Fibroblast of villous mesenchyme (primary cell): ENCODE measurements around the gene PLCXD3. TPM values are rescaled to one million over a fixed set of nuclear protein-coding genes. Genes with fewer than 3 reads are reported as not detected.

Experiments
- DNase-seq: peaks from one replicate; pipeline ENCODE4 v3.0.0-alpha.2; 2010; ENCODE audit warnings: low read depth
- H3K4me3 ChIP-seq: 2 replicates; pipeline ENCODE4 v1.5.1; 2011; ENCODE audit warnings: low read depth, mild to moderate bottlenecking, low read length
- total RNA-seq: library from RNA; depleted of rRNA; stranded (reverse); fragments of >200 nt; gene quantifications from 2 replicates; pipeline ENCODE4 v1.2.3, GENCODE V29; 2012
- TF ChIP-seq, protein P1 (sequence below): IDR thresholded peaks from 2 replicates; pipeline ENCODE4 v1.5.1; 2012; ENCODE audit warnings: low read depth, mild to moderate bottlenecking, low read length; ENCODE audit not compliant: insufficient read depth

Gene PLCXD3
- total RNA-seq, 1 donor = 0.43 TPM

DNA sequence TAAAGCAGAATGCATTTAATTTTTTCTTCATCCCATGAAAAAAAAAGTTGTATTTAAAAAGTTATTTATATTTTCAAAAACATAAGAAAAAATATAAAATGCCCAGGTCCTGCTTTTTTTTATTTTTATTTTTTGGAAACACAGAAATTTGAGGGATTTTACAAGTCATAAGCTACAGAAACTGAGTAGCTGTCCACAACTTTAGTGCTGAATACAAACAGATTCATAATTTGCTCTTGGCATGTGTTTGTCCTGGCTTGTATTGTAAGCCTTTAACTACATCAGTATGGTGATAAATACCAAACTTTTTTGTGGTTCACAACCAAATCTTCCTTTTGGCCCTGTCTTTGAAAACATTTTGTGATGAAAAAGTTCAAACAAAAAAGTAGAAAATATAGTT, 7.5 kb upstream of the PLCXD3 start:
- TF ChIP-seq, protein P1, sequence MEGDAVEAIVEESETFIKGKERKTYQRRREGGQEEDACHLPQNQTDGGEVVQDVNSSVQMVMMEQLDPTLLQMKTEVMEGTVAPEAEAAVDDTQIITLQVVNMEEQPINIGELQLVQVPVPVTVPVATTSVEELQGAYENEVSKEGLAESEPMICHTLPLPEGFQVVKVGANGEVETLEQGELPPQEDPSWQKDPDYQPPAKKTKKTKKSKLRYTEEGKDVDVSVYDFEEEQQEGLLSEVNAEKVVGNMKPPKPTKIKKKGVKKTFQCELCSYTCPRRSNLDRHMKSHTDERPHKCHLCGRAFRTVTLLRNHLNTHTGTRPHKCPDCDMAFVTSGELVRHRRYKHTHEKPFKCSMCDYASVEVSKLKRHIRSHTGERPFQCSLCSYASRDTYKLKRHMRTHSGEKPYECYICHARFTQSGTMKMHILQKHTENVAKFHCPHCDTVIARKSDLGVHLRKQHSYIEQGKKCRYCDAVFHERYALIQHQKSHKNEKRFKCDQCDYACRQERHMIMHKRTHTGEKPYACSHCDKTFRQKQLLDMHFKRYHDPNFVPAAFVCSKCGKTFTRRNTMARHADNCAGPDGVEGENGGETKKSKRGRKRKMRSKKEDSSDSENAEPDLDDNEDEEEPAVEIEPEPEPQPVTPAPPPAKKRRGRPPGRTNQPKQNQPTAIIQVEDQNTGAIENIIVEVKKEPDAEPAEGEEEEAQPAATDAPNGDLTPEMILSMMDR = no peak
- DNase-seq = peak; percentile 27
- no peak overlapping the region for H3K4me3 ChIP-seq

DNA sequence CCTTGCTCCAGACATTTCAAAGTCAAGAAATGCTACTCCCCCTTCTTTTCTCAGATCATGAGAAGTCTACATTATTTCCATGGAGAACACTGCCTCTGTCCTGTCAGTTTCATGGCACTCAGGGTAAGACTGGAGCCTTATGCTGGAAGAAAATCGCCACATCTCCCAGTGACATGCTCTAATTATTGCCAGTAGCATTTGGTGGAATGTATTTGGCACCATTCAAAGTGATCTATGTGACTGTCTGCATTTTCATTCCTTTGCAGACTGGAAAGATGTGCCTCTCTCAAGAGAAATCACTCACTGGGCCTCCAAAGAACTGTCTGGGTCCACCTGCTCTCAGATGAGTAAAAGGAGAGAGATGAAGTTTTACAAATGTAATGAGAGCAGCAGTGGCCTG, 840 bp upstream of the PLCXD3 start:
- DNase-seq = no peak
- TF ChIP-seq, protein P1 = no peak
- H3K4me3 ChIP-seq = no peak overlapping the region

DNA sequence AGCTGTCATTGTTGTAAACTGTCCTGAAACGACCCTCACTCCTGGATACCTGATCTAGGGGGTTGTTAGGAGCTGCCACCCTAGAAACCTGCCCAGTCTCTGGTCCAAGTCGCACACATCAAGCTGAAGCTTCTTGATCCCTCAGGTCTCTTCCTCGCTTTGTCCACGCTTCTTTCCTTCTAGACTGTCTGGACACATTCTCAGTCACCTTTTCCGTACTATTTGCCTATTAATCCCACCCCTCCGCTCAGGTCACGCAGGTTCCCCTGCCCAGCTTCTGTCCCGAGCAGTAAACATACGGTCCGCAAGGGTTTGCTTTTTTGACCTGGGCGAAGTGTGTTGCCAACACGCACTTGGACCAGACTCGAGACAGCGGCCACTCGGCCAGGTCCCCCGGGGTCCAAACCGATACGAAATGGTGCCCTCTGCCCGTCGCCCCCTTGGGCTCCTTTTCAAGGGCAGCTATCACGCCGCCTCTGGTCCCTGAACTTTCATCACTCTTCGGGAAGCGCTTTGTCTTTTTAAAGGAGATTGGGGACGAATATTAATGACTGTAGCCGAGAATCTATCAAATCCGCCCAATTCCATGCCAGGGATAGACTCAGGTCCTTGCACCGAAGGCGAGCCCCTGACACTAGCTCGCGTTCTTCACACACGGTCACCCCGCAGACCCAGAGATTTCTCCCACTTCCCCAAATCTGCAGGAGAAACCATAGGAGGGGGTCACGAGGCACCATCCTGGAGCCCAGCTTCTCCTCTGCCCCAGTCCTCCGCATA, 814 bp downstream of the PLCXD3 start:
- TF ChIP-seq, protein P1 = no peak
- peak overlapping the region; percentile 32 for H3K4me3 ChIP-seq
- no peak for DNase-seq

DNA sequence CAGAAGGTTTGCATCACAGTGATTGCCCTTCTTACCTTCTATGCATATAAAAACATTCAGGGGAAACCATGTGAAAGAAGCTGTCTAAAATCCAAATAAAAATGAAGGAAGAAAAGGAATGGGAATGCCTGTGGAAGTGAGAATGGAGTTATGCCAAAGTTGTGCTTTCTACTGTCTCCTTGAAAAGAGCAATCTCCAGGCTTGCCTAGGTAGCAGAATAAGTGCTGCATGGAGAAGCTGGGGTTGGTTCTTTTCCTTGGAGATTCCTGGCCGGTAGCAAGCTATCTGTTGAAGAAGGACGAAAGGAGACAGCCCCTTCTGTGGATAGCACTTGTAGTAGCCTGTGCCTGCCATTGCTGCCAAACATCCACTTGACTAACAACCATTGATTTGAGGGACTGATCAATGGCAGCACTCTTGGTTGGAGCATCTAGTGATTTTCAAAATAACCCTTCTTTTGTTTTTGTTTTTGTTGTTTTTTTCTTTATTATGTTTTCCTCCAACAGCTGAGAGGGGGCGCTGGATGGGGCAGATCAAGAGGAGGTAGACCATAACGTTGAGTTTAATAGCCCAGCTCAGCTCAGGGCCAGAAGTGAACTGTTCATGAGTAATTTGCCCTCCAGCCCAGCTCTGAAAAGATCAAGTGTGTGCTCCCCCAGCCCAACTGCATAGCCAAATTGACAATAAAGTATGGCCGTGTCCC, 1.6 kb downstream of the PLCXD3 start:
- TF ChIP-seq, protein P1 = no peak
- DNase-seq = no peak
- no peak overlapping the region for H3K4me3 ChIP-seq

DNA sequence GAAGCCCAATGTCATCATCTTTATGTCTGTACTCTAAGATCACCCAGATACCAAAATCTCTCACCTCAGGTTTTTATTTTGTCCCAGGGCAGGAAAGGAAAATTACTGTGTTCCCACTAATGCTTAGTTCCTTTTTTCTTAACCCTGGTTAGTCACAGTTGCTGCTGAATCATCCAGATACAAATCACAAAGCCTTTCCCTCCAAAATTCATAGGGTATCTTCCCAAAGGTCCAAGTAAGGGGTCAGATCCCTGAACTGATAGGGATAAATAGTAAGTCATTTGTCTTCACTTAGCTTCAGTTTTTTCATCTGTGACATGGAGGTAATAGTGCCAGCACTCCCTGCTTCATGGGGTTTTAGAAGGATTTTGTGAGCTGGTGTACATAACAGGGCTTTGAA, 2.2 kb downstream of the PLCXD3 start:
- TF ChIP-seq, protein P1 = no peak
- no peak for DNase-seq

DNA sequence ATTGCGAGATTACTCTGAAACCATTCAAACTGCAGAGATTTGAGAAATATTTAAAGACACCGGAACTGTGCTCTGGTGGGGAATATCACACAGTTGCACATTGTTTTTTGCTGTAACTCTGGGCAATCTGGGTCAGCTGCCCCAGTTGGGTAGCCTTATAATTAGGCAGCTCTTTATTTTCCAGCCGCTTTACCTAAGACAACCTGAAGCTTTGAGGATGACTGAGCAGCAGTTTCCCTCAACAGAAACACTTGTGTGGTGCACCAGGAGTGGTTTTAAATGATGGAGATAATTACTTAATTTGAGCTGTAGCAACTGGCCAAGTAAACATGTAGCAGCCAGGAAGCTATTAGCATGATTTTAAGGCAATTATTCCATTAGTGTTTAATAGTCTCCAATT, 2.9 kb downstream of the PLCXD3 start:
- H3K4me3 ChIP-seq = no peak overlapping the region
- TF ChIP-seq, protein P1 = no peak
- DNase-seq = no peak

More for the DNA sequence above, 2.2 kb downstream of the PLCXD3 start:
- H3K4me3 ChIP-seq = no peak overlapping the region

DNA sequence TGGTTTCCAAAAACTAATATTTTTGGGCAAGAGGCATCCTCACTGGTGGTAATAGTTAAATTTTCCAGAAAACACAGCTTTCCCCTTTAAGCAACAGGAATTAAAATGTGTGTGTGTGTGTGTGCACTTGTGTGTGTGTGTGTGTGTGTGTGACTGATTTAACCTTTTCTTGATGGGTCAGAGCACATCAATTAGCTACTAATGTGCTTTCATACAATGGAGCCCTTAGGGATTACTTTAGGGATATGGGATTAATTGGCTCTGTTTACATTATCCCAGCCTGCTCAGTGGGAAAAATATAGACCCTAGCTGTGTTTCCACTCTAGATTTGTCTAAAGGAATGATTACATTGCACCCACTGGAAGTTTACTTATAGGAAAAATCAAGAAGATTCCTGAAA, 6.5 kb downstream of the PLCXD3 start:
- DNase-seq = no peak
- H3K4me3 ChIP-seq = no peak overlapping the region
- TF ChIP-seq, protein P1 = no peak
